OCI-LY7 (cell line): ENCODE data around the gene DVL2. TPM values are rescaled to one million over a fixed set of nuclear protein-coding genes. Genes with fewer than 3 reads are reported as not detected.

Experiments used
- BruUV-seq: library from RNA; stranded (reverse); fragments of 400-500 nt; replicated peaks from 2 replicates; lab custom pipeline; 2021; lab: Mats Ljungman, UMichigan
- CTCF ChIA-PET: fragments of 300-600 bp; sonication (Branson Sonifier 250); formaldehyde crosslinking; loops from one replicate; lab custom pipeline; 2022; ENCODE audit warnings: antibody characterized with exemption; ENCODE audit not compliant: unreplicated experiment; lab: Charles Lee
- POLR2A ChIA-PET: fragments of 300-600 bp; sonication (Branson Sonifier 250); formaldehyde crosslinking; loops from one replicate; lab custom pipeline; 2022; ENCODE audit warnings: antibody characterized with exemption; lab: Charles Lee
- DNase-seq: peaks from one replicate; pipeline ENCODE4 v3.0.0-alpha.2; 2015; ENCODE audit warnings: low spot score
- H2AFZ ChIP-seq: fragments of 200-600 bp; sonication (generic), shearing (Covaris generic); 2 replicates; pipeline ENCODE4 v1.6.1; 2014; ENCODE audit warnings: mild to moderate bottlenecking, antibody characterized with exemption, low read length, moderate library complexity
- H3K27ac ChIP-seq: fragments of 200-600 bp; sonication (generic); 2 replicates; pipeline ENCODE4 v1.5.1; 2014; ENCODE audit warnings: mixed run types, low read depth, mild to moderate bottlenecking, moderate library complexity, low read length, inconsistent platforms; ENCODE audit not compliant: poor library complexity, severe bottlenecking
- H3K36me3 ChIP-seq: fragments of 200-600 bp; sonication (generic); 2 replicates; pipeline ENCODE4 v1.6.1; 2014; ENCODE audit warnings: mild to moderate bottlenecking, antibody characterized with exemption, low read length, moderate library complexity, mixed read lengths; ENCODE audit not compliant: insufficient read depth
- H3K4me1 ChIP-seq: fragments of 200-600 bp; sonication (generic); 2 replicates; pipeline ENCODE4 v1.5.1; 2014; ENCODE audit warnings: mild to moderate bottlenecking, low read length; ENCODE audit not compliant: insufficient read depth, poor library complexity, severe bottlenecking
- H3K4me2 ChIP-seq: fragments of 200-600 bp; sonication (generic); 2 replicates; pipeline ENCODE4 v1.6.1; 2014; ENCODE audit warnings: mild to moderate bottlenecking, low read length
- H3K4me3 ChIP-seq: fragments of 200-600 bp; sonication (generic); 2 replicates; pipeline ENCODE4 v1.5.1; 2014; ENCODE audit warnings: mild to moderate bottlenecking, low read depth, low read length; ENCODE audit not compliant: poor library complexity, severe bottlenecking
- H3K79me2 ChIP-seq: fragments of 200-600 bp; sonication (generic); 2 replicates; pipeline ENCODE4 v1.6.1; 2016; ENCODE audit warnings: low read depth, mild to moderate bottlenecking, low read length, moderate library complexity, mixed read lengths; ENCODE audit not compliant: insufficient read depth
- H3K9me2 ChIP-seq: fragments of 200-600 bp; sonication (generic); 2 replicates; pipeline ENCODE4 v1.6.1; 2016; ENCODE audit warnings: mild to moderate bottlenecking, low read length, mixed read lengths; ENCODE audit not compliant: insufficient read depth
- H3K9me3 ChIP-seq: fragments of 200-600 bp; sonication (generic); 2 replicates; pipeline ENCODE4 v1.6.1; 2014; ENCODE audit warnings: mild to moderate bottlenecking, mixed run types, low read length, mixed read lengths
- H4K20me1 ChIP-seq: fragments of 200-600 bp; sonication (generic); 2 replicates; pipeline ENCODE4 v1.6.1; 2014; ENCODE audit warnings: mild to moderate bottlenecking, antibody characterized with exemption, low read length, moderate library complexity, mixed read lengths; ENCODE audit not compliant: insufficient read depth
- CTCF ChIP-seq: fragments of 200-600 bp; sonication (generic); conservative IDR thresholded peaks from 2 replicates; pipeline ENCODE4 v1.5.1; 2014; ENCODE audit warnings: mild to moderate bottlenecking, antibody characterized with exemption, low read length, moderate library complexity, mixed read lengths
- EZH2phosphoT487 ChIP-seq: fragments of 200-600 bp; sonication (generic); IDR thresholded peaks from 2 replicates; pipeline ENCODE4 v1.6.1; 2018; ENCODE audit warnings: low read depth, borderline replicate concordance, mild to moderate bottlenecking, mixed run types, antibody characterized with exemption, low read length, moderate library complexity, mixed read lengths
- intact Hi-C: fragments of 100-400 bp; cut with micrococcal nuclease; formaldehyde crosslinking; loops from one replicate; pipeline ENCODE4 v1.10.0; 2022; ENCODE audit not compliant: unreplicated experiment
- total RNA-seq, 2 experiments: library from RNA; depleted of rRNA in 1 of 2; stranded (reverse); fragments of >200 nt in 1 of 2; shearing (Covaris generic) in 1 of 2; gene quantifications; 2 replicates each; pipeline ENCODE4 v1.2.3, GENCODE V29; 2014 to 2022

The DVL2 gene
- total RNA-seq, 2 experiments from 2014 or later: 98.8 to 99.9 TPM

DNA sequence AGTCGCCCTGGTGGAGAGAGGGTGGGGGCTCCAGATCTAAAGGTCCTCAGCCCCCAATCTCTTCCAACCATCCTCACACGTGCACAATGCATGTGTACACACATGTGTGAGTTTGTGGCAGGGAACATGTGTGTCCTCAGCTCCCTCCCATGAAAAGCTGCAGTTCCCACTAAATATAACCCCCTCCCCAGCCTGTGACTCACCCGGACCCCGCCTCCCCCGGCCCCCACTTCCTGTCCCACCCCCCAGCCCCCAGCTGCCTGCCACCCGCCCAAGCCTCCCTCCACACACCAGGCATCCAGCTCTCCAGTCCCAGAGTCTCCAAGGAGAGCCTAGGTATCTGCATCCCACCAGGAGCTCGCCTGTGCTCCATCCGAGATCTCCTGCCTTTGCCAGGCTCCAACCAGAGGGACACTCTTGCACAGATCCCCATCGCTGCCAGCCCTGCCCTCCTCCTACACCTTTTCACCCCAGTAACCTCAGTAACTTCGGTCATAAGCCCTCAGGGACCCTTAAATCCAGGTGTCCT is 18.6 kb downstream of the DVL2 start:
- peak overlapping the region; percentile 78 for H3K4me2 ChIP-seq
- no peak overlapping the region for H2AFZ ChIP-seq
- H4K20me1 ChIP-seq: no peaks in the 10 kb centered on the region
- H3K36me3 ChIP-seq: peaks cover 2% of the 10 kb centered on the region; the same call in 1 of the 2 replicates
- H3K79me2 ChIP-seq: peaks cover 30% of the 10 kb centered on the region
- BruUV-seq: no TSS peak
- no peaks in the 10 kb centered on the region for H3K9me3 ChIP-seq
- no peaks in the 10 kb centered on the region for H3K9me2 ChIP-seq
- intact Hi-C loops: loop anchor here (2.0 kb wide), 1 partner anchor 23 kb away; the partner anchor contains the start of gene PHF23
- ChIA-PET POLR2A (no interaction called here), CTCF (no interaction called here)
- peak; percentile 25 for DNase-seq
- H3K27ac ChIP-seq: peak overlapping the region; percentile 65
- H3K4me1 ChIP-seq: peaks cover 59% of the 10 kb centered on the region
- peak overlapping the region; percentile 75 for H3K4me3 ChIP-seq
- no peak for TF ChIP-seq EZH2phosphoT487
- no peak for TF ChIP-seq CTCF

GRCh38 chr17:7215136-7215638 is 19.1 kb downstream of the DVL2 start:
- ChIA-PET CTCF (no interaction called here), POLR2A (no interaction called here)
- no TSS peak for BruUV-seq
- Histone ChIP-seq H3K9me3 (no peaks in the 10 kb centered on the region), H3K27ac (peak overlapping the region; percentile 65), H3K4me1 (peaks cover 54% of the 10 kb centered on the region), H4K20me1 (no peaks in the 10 kb centered on the region), H2AFZ (no peak overlapping the region), H3K36me3 (no peaks in the 10 kb centered on the region), H3K4me3 (peak overlapping the region; percentile 75), H3K9me2 (no peaks in the 10 kb centered on the region), H3K4me2 (peak overlapping the region; percentile 78), H3K79me2 (peaks cover 30% of the 10 kb centered on the region)
- no peak for DNase-seq
- TF ChIP-seq CTCF (peak; percentile 23; the same call in 1 of the 2 replicates), EZH2phosphoT487 (no peak)
- intact Hi-C loops: loop anchor here (2.0 kb wide), 1 partner anchor 24 kb away; the partner anchor contains the start of gene PHF23
